K562 (cell line): ENCODE results near the gene AUNIP. TPM values are rescaled to one million over a fixed set of nuclear protein-coding genes. Genes with fewer than 3 reads are reported as not detected.
A peak's percentile ranks its signal among the peaks of the same experiment; 100 is the strongest.

Experiments used
- ASH1L ChIP-seq: fragments of 450-650 bp; IDR thresholded peaks from 2 replicates; pipeline ENCODE4 v1.6.1; 2018; ENCODE audit warnings: borderline replicate concordance, mild to moderate bottlenecking, low read depth; ENCODE audit not compliant: partially characterized antibody
- BRCA1 ChIP-seq, 2 experiments: fragments of 450-650 bp in 1 of 2; sonication (generic) in 1 of 2; formaldehyde crosslinking in 1 of 2; IDR thresholded peaks; 2 replicates each; pipeline versions ENCODE4 v1.5.0 to v1.6.1; 2017 to 2020; ENCODE audit warnings: mild to moderate bottlenecking in 1 of 2, missing genetic modification reagents in 1 of 2
- CBX1 ChIP-seq: sonication (generic); IDR thresholded peaks from 2 replicates; pipeline ENCODE4 v1.6.1; 2016; ENCODE audit warnings: antibody characterized with exemption, low read depth, mild to moderate bottlenecking
- EP300 ChIP-seq: IDR thresholded peaks from 2 replicates; pipeline ENCODE4 v1.6.1; 2012; ENCODE audit warnings: low read length, improper control_type of control experiment
- ETV5 ChIP-seq: sonication (generic); formaldehyde crosslinking; IDR thresholded peaks from 2 replicates; pipeline ENCODE4 v1.4.0; 2020; ENCODE audit warnings: low read depth, mild to moderate bottlenecking, missing genetic modification reagents
- FOXA1 ChIP-seq: fragments of 450-650 bp; IDR thresholded peaks from 2 replicates; pipeline ENCODE4 v1.6.1; 2016; ENCODE audit warnings: mild to moderate bottlenecking, borderline replicate concordance
- FUS ChIP-seq: fragments of 200-400 bp; formaldehyde crosslinking; optimal IDR thresholded peaks from 2 replicates; pipeline ENCODE3; 2017; ENCODE audit warnings: low read depth, low read length
- HMG20A ChIP-seq: fragments of 450-650 bp; formaldehyde crosslinking; conservative IDR thresholded peaks from 2 replicates; pipeline ENCODE4 v1.4.0; 2020; ENCODE audit warnings: mild to moderate bottlenecking, mixed read lengths
- IRF2 ChIP-seq: sonication (generic); formaldehyde crosslinking; IDR thresholded peaks from 2 replicates; pipeline ENCODE4 v1.8.1; 2022; ENCODE audit warnings: mild to moderate bottlenecking, missing genetic modification reagents
- KHSRP ChIP-seq: fragments of 450-650 bp; IDR thresholded peaks from 2 replicates; pipeline ENCODE4 v1.6.1; 2017
- LARP7 ChIP-seq: fragments of 450-650 bp; IDR thresholded peaks from 2 replicates; pipeline ENCODE4 v1.6.1; 2016
- NCOR1 ChIP-seq: fragments of 450-650 bp; IDR thresholded peaks from 2 replicates; pipeline ENCODE4 v1.6.1; 2016; ENCODE audit warnings: mild to moderate bottlenecking, moderate library complexity
- NR2C1 ChIP-seq, 2 experiments: fragments of 450-650 bp; IDR thresholded peaks; 2 replicates each; pipeline ENCODE4 v1.6.1; 2017; ENCODE audit warnings: mild to moderate bottlenecking in 2 of 2, antibody characterized with exemption in 1 of 2, inconsistent platforms in 1 of 2, missing compliant biosample characterization in 1 of 2, missing genetic modification characterization in 1 of 2
- POLR2G ChIP-seq: fragments of 200-400 bp; formaldehyde crosslinking; IDR thresholded peaks from 2 replicates; pipeline ENCODE4 v1.6.1; 2017; ENCODE audit warnings: low read depth, mild to moderate bottlenecking, antibody characterized with exemption, low read length, moderate library complexity
- PPARD ChIP-seq: fragments of 250-450 bp; sonication (Bioruptor Pico); IDR thresholded peaks from 2 replicates; pipeline ENCODE4 v1.8.0; 2022; ENCODE audit warnings: inconsistent platforms, mild to moderate bottlenecking, moderate library complexity
- PTTG1 ChIP-seq: fragments of 450-650 bp; IDR thresholded peaks from 2 replicates; pipeline ENCODE4 v1.6.1; 2016; ENCODE audit warnings: low read depth, mild to moderate bottlenecking, missing genetic modification characterization, missing compliant biosample characterization
- RHOXF2B ChIP-seq: fragments of 250-450 bp; sonication (Bioruptor Pico); conservative IDR thresholded peaks from 2 replicates; pipeline ENCODE4 v1.5.1; 2021
- SMAD3 ChIP-seq: fragments of 450-650 bp; formaldehyde crosslinking; conservative IDR thresholded peaks from 2 replicates; pipeline ENCODE4 v1.4.0; 2020; ENCODE audit warnings: mild to moderate bottlenecking
- STAT5A ChIP-seq: IDR thresholded peaks from 2 replicates; pipeline ENCODE4 v1.6.1; 2012; ENCODE audit warnings: low read length, inconsistent platforms, borderline replicate concordance
- ZC3H11A ChIP-seq: IDR thresholded peaks from 2 replicates; pipeline ENCODE4 v1.6.1; 2012; ENCODE audit warnings: low read depth, low read length, improper control_type of control experiment
- ZFP1 ChIP-seq: fragments of 450-650 bp; formaldehyde crosslinking; IDR thresholded peaks from 2 replicates; pipeline ENCODE4 v1.4.0; 2020; ENCODE audit warnings: mild to moderate bottlenecking, mixed read lengths
- ZNF780A ChIP-seq: fragments of 250-450 bp; sonication (Bioruptor Pico); IDR thresholded peaks from 2 replicates; pipeline ENCODE4 v1.5.0; 2021; ENCODE audit warnings: mild to moderate bottlenecking
- polyA plus RNA-seq, 8 experiments: library from polyadenylated mRNA; depleted of rRNA in 4 of 8; stranded (reverse) in 5 of 8; unstranded in 3 of 8; fragments of >200 nt; fragmentation: Nextera tagmentation in 2 of 8; fragmentation: Illumina TruSeq in 1 of 8; extraction: Ambion mirVana in 2 of 8; extraction: Trizol in 1 of 8; gene quantifications; 2 replicates each; pipeline versions ENCODE4 v1.2.1 to v1.2.3, GENCODE V29; 2011 to 2014; ENCODE audit warnings: inconsistent platforms in 1 of 8, missing spikeins in 1 of 8
- total RNA-seq, 7 experiments: library from RNA; depleted of rRNA in 6 of 7; stranded (reverse); fragments of >200 nt in 6 of 7; fragmentation: Illumina TruSeq in 2 of 7; extraction: Trizol in 2 of 7; gene quantifications; 2 replicates each; pipeline versions ENCODE4 v1.2.1 to v1.2.3, GENCODE V29; 2011 to 2021; ENCODE audit warnings: low replicate concordance in 1 of 7
- TF ChIP-seq, protein P1 (sequence below): fragments of 150-350 bp; conservative IDR thresholded peaks from 2 replicates; pipeline ENCODE4 v1.6.1; 2014; ENCODE audit warnings: low read length
- TF ChIP-seq, protein P2 (sequence below): conservative IDR thresholded peaks from 2 replicates; pipeline ENCODE4 v1.6.1; 2011; ENCODE audit warnings: low read depth, mild to moderate bottlenecking, low read length; ENCODE audit not compliant: control insufficient read depth
- TF ChIP-seq, protein P3 (sequence below): sonication (generic); formaldehyde crosslinking; IDR thresholded peaks from 2 replicates; pipeline ENCODE4 v1.9.0; 2022; ENCODE audit warnings: mild to moderate bottlenecking, missing genetic modification reagents

AUNIP gene
- total and polyA plus RNA-seq, 9 of the 15 experiments (the other 6 are each of a cell fraction or from before 2014, with no cell fraction given), result 12.1 to 53.8 (median 47.1) TPM

DNA sequence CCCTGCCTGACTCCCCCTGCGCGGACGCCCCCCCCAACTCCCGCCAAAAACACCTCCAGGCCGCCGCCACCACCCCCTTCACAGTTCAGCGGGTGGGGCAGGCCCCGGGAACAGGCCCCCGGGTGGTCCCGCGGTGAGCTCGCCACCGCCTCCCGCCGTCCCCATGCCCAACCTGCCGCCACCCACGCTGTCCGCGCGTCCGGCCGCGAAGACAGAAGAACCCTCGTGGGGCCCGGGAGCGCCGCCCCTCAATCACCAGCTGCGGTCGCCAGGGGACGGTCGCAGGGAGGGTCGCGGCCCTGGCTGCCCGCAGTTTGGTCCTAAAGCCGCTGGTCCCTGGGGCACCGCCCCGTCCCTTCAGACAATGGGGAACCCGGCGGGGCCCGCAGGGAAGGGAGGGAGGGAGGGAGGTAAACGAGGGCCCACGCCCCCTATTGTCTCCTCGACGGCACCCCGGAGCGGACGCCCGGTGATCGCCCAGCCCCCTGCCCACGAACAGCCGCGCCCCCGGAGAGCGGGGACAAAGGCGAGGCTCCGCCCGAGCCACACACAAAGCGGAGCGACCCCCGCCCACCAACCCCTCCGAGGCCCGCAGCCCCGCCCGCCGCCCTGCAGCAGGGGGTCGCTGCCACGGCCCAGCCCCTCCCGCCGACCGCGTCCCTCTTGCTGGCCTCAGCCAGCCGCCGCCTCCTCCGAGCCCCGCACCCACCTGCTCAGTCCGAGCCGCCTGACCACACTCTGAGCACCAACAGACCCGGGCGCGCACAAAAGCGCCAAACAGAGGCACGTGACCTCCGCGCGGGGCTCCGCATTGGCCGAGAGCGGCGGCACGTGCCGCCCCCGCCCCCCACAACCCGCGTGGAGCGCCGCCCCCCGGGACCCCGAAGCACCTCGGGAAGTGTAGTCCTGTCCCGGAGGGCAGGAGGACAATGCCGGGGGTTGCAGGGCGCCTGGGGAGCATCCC, 46.7 kb upstream of the AUNIP start, which contains the start of gene STMN1 (continued):
- TF ChIP-seq, protein P1, sequence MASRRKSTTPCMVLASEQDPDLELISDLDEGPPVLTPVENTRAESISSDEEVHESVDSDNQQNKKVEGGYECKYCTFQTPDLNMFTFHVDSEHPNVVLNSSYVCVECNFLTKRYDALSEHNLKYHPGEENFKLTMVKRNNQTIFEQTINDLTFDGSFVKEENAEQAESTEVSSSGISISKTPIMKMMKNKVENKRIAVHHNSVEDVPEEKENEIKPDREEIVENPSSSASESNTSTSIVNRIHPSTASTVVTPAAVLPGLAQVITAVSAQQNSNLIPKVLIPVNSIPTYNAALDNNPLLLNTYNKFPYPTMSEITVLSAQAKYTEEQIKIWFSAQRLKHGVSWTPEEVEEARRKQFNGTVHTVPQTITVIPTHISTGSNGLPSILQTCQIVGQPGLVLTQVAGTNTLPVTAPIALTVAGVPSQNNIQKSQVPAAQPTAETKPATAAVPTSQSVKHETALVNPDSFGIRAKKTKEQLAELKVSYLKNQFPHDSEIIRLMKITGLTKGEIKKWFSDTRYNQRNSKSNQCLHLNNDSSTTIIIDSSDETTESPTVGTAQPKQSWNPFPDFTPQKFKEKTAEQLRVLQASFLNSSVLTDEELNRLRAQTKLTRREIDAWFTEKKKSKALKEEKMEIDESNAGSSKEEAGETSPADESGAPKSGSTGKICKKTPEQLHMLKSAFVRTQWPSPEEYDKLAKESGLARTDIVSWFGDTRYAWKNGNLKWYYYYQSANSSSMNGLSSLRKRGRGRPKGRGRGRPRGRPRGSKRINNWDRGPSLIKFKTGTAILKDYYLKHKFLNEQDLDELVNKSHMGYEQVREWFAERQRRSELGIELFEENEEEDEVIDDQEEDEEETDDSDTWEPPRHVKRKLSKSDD, result no peak; the same call in 1 of the 2 replicates
- TF ChIP-seq SMAD3 (CRISPR knock-in tag) (no peak), NR2C1 (IDR thresholded peaks at IDR 0.05) (peak; percentile 60), NR2C1 (tag; IDR thresholded peaks at IDR 0.05) (peak; percentile 75), IRF2 (CRISPR knock-in tag) (no peak), LARP7 (no peak), EP300 (peak; percentile 53), CBX1 (peak; percentile 95), FOXA1 (no peak), POLR2G (peak; percentile 96), PPARD (CRISPR knock-in tag) (no peak), KHSRP (no peak), ZC3H11A (no peak), ETV5 (0 out of 2 replicates have a peak, but pooled peaks have one; percentile 33), ASH1L (no peak), STAT5A (no peak), FUS (peak; percentile 42), BRCA1 (IDR thresholded peaks at IDR 0.05) (no peak), BRCA1 (CRISPR knock-in tag; IDR thresholded peaks at IDR 0.05) (peak; percentile 89), NCOR1 (peak; percentile 64), ZFP1 (CRISPR knock-in tag) (no peak), HMG20A (CRISPR knock-in tag) (no peak), RHOXF2B (CRISPR knock-in tag) (no peak), ZNF780A (CRISPR knock-in tag) (no peak), PTTG1 (tag) (no peak)
- TF ChIP-seq, protein P2, sequence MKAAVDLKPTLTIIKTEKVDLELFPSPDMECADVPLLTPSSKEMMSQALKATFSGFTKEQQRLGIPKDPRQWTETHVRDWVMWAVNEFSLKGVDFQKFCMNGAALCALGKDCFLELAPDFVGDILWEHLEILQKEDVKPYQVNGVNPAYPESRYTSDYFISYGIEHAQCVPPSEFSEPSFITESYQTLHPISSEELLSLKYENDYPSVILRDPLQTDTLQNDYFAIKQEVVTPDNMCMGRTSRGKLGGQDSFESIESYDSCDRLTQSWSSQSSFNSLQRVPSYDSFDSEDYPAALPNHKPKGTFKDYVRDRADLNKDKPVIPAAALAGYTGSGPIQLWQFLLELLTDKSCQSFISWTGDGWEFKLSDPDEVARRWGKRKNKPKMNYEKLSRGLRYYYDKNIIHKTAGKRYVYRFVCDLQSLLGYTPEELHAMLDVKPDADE, result peak; percentile 91
- TF ChIP-seq, protein P3, sequence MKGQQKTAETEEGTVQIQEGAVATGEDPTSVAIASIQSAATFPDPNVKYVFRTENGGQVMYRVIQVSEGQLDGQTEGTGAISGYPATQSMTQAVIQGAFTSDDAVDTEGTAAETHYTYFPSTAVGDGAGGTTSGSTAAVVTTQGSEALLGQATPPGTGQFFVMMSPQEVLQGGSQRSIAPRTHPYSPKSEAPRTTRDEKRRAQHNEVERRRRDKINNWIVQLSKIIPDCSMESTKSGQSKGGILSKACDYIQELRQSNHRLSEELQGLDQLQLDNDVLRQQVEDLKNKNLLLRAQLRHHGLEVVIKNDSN, result peak; percentile 98
